NK-92 (cell line): Measurements from ENCODE around the gene MEIG1.
A peak's percentile ranks its signal among the peaks of the same experiment; 100 is the strongest.
"Not testable (repeated sequence)": the region's sequence is repeated elsewhere in the genome, so short reads cannot be mapped to it uniquely, and the experiment has no call there.

Source experiments
- DNase-seq: peaks from one replicate; lab custom pipeline; 2025; ENCODE audit not compliant: unreplicated experiment; lab: John Stamatoyannopoulos, UW

The MEIG1 gene

DNA sequence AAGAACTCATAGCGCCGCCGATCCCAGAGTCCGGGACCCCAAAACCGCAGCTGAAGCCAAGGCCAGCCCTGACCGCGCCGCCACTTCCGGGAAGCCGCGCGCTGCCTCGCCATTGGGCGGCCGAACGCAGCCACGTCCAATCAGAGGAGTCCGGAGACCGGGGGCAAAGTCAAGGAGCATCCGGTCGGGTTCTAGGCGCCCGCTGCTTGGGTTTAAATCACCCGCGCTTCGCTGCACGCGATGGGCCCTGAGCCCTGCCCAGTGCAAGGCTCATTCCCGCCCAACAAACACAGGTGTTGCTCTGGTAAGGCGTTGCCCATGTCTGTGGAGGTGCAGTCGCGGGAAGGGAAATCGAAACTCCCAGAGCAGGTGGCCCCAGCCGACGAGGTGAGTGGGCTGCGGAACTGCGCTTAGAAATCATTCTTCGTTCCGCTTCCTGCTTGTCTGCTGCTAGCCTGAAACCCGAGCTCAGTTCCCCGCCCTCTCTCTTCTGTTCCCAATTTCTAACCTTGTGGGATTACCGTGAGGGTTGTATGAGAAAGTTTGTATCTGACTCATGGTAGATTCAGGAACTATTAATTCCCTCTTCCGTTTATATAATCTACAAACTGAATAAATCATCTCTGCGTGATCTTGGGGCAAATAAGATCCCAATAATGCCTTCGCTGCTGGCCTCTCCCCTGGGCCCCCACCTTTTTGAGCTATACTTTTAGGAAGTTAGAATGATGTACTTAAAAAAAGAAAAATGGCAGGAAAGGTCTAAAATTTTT lies 5.0 kb upstream of the MEIG1 start, which contains the start of gene DCLRE1C:
DCLRE1C (minus strand) TSS at position 96 of the 770 bp plus-strand sequence; CDS start at position 10, 86 bp downstream.
- peak; percentile 56 for DNase-seq

DNA sequence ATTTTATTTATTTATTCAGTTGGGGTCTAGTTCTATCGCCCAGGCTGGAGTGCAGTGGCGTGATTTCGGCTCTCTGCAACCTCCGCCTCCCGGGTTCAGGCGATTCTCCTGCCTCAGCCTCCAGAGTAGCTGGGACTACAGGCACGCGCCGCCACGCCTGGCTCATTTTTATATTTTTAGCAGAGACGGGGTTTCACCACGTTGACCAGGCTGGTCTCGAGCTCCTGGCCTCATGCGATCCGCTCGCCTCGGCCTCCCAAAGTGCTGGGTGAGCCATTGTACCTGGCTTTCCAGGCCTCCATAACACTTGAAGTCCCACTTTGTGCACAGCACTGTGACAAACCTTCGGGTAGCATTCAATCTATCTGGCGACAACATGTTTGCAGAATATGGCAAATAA lies 4.3 kb upstream of the MEIG1 start:
- DNase-seq, result no peak

DNA sequence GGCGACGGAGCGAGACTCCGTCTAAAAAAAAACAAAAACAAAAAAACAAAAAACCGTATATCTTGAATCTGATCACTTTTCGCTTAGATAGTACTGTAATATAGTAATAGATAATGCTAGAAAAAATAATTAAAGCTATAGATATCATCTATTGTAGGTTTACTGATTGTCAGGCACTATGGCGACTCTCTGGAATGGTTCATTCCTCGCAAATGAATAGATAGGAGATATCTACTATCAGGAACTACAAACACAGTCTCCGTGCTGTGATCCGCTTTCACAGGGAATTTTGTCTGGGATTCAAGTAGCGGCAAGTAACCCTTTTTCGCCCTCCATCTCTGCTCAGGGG lies 342 bp upstream of the MEIG1 start:
- no peak for DNase-seq

DNA sequence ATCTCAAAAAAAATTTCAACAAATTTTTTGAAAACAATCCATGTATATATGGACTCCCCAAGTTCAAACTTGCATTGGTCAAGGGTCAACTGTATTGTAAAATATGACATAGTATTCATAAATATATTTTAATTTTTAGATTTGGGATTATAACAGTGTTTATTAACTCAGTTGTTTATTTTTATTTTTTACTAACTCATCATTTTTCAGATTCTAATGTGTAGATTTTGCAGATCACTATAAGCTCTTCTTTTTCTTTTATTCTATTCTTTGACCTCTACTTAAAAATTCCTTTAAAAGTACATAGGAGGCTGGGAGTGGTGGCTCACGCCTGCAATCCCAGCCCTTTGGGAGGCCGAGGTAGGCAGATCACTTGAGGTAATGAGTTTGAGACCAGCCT lies 8.7 kb downstream of the MEIG1 start:
- DNase-seq, result no peak

DNA sequence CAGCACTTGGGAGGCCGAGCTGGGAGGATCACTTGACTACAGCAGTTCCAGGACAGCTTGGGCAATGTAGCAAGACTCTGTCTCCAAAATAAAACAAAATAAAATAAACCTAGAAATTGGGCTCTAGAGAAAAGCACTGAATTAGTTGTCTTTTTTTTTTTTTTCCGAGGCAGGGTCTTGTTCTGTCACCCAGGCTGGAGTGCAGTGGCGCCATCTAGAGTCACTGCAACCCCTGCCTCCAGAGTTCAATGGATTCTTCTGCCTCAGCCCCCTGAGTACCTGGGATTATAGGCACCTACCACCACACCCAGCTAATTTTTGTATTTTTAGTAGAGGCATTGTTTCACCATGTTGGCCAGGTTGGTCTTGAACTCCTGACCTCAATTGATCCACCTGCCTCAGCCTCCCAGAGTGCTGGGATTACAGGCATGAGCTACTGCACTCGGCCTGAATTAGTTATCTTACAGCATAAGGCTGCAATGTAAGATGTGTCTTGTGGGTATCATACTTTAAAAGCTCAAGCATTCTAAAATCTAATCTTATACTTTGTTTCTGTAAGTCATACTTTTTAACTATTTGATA lies 12.8 kb downstream of the MEIG1 start:
- DNase-seq, result no peak

DNA sequence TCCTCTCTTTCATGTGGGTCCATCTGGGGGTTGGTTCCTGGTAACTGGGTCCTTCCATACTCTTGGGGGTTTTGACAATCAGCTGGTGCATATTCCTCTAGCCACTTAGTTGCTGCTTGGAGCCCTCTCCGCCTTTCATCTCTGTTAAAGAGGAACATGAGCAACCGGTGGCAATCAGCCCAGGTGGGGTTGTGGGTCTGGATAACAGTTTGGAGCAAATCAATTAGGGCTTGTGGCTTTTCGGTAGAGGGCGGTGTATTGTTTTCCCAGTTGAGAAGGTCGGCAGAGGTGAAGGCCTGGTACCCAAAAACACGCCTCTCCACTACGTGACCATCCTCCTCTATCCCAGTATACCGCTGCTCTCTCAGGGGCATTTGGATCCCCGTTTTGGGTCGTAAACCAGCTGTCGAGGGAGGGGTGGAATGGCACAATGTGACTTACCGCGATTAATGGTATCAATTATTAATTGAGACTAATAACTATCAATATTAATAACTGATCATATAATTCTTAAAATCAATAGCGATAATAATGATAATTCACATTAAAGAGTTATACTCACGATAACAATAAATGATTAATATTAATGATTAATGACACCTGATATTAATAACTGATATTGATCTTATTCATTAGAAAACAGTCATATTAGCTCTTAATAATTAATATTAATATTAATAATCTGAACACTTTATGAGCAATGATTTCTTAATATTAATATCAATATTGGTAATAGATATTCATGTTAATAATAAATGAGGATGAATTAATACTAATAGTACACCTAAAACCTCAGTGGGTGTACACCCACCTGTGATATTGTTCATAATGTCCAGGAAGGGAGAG lies 15.2 kb downstream of the MEIG1 start:
- DNase-seq, result not testable (repeated sequence)

DNA sequence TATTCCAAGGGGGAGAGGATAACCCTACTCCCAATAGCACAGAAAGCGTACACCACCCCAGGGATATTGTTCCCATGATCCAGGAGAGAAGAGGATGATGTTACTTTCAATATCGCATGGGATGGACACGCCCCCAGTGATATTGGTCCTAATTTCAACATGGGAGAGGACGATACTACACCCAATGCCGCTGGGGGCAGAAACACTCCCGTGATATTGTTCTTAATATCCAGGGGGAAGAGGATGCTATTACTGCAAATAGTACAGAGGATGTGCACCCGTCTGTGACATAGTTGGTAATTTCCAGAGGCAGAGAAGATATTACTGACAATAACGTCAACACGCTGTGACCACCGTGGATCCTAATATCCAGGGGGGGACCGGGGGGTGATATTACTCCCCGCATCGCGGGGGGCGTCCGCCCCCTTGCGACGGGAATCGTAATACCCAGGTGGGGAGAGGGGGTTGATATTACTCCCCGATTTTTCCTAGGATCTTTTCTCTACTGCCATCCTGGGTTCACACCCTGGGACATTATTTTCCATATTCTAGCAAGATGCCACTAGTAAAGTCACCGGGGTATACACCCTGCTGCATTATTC lies 16.6 kb downstream of the MEIG1 start:
- no peak for DNase-seq

DNA sequence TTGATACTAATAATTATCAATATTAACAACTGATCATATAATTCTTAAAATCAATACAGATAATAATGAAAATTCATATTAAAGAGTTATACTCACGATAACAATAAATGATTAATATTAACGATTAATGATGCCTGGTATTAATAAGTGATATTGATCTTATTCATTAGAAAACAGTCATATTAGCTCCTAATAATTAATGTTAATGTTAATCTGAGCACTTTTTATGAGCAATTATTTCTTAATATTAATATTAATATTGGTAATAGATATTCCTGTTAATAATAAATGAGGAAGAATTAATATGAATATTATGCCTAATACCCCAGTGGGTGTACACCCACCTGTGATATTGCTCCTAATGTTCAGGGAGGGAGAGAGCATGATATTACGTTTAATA lies 23.6 kb downstream of the MEIG1 start:
- DNase-seq, result no peak

DNA sequence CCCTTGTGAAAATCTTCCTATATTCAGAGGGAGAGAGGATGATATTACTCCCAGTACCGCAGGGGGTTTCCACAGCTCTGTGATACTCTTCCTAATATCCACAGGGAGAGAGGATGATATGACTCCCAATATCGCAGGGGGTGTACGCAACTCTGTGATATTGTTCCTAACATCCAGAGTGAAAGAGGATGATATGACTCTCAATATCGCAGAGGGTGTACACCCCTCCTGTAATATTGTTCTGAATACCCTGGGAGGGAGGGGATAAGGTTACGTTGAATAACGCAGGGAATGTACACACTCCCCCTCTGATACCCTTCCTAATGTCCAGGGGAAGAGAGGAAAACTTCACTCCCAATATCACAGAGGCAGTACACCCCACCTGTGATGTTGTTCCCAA lies 30.4 kb downstream of the MEIG1 start:
- DNase-seq, result not testable (repeated sequence)

DNA sequence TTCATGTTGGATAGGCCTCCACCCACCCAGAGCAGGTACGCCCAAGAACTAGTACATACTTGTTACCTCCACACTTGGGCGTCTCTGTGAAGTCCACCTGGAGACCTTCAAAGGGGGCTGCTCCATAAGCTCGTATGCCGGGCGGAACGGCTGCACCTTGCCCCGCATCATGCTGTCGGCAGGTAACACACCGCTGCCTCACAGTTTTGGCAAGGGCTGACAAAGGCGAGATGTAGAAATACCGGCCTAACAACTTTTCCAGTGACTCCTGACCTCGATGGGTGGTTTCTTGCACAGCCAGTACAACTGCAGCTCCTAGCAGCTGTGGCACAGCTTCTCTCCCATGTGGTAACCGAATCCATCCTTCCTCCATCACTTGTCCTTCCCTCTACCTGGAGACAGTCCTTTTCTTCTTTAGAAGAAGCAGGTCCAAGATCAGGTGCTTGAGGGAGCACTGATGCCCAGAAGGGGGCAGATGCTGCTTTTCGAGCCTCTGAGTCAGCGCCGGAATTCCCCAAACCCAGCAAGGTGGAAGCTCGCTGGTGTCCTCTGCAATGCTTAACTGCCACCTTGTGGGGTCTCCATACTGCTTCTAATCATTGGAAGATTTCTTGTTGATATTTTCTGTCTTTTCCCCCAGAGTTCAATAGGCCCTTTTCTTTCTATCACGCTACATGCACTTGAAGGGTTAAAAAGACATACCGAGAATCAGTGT lies 32.0 kb downstream of the MEIG1 start:
- DNase-seq, result not testable (repeated sequence)

DNA sequence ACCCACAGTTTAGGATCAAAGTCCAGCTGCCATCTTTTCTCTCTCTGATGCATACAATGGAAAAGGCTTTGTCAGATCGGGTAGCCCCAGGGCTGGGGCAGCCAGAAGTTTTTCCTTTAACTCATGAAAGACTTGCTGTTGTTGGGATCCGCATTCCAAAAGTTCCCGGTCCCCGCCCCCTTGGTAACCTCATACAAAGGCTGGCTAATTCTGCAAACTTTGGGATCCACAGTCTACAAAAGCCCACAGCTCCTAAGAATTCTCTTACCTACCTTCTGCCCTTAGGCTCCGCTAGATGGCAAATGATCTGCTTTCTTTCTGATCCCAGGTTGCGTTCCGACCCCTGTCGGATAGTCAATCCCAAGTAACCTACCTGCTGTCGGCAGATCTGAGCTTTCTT lies 33.1 kb downstream of the MEIG1 start:
- not testable (repeated sequence) for DNase-seq

DNA sequence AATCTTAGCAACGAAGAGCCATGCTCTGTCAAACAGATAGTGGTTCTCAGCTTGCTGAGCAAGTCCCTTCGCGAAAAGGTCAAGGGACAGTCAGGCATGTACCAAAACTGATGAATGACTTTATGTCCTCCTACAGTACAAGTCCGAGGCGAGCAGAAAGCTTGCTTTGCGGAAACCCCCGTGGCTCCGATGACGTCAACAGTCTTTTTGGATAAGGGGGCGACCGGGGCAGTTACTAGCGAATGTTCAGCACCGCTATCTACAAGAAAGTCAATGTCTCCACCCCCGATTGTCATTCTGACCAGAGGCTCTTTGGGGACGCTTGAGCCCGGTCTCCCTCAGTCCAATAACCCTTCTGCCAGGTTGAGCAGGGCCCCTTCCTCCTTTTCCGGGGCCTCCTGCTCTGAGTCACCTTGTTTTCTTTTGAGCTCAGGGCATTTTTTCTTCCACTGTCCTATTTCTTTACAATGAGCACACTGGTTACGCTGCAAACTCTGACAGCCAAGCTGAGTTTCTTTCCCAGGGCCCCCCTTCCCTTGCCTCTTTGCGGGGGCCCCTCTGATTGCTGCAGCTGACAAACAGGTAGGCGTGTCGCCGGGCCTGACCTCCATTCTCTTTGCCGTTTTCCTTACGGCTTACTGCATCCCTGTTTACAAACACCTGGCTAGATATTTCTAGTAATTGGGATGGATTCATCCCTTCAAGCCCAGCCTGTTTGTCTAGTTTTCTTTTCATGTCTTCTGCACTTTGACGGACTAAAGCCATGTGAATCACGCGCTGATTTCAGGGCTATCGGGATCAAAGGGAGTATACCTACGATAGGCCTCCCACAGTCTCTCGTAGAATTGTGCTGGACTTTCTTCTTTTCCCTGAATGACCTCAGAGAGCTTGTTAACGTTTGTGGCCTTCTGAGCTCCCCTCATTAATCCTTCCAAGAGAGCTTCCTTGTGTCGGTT lies 34.6 kb downstream of the MEIG1 start:
- not testable (repeated sequence) for DNase-seq

DNA sequence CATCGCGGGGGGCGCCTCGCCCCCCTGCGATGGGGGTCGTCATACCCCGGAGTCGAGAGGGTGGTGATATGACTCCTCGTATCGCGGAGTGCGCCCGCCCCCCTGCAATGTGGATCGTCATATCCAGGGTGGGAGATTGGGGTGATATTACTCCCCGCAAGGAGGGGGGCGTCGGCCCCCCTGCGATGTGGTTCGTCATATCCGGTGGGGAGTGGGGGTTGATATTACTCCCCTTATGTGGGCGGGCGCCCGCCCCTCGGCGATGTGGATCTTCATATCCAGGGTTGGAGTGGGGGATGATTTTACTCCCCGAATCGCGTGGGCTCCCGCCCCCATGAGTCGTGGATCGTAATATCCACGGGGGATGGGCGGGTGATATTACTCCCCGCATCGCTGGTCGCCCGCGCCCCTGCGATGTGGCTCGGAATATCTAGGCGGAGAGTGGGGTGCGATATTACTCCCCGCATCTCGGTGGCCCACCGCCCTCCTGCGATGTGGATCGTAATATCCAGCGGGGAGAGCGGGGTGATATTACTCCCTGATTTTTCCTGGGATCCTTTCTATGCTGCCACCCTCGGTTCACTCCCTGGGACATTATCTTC lies 36.9 kb downstream of the MEIG1 start:
- no peak for DNase-seq

DNA sequence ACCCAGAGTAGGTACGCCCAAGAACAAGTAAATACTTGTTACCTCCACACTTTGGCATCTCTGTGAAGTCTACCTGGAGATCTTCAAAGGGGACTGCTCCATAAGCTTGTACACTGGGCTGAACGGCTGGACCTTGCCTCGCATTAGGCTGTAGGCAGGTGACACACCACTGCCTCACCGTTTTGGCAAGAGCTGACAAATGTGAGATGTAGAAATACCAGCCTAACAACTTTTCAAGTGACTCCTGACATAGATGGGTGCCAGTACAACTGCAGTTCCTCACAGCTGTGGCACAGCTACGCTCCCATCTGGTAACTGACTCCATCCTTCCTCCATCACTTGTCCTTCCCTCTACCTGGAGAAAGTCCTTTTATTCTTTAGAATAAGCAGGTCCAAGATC lies 54.3 kb downstream of the MEIG1 start:
- DNase-seq, result not testable (repeated sequence)

DNA sequence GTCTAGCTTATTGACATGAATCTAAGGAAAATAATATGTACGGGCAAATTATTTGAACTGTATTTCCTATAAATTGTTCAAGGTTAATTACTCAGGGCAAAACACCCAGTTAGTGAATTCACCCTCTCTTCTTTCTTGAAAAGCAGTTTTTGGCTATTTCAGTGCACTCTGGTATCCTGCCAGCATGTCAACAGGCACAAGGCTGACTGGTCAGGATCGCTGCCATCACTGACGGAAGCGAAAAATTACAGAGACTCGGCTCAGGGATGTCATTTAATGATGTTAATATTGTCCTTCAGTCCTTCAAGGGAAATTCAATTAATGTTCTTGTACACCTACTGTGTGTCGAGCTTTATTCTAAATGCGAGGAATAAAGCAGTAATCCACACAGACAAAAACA lies 56.3 kb downstream of the MEIG1 start:
- no peak for DNase-seq

DNA sequence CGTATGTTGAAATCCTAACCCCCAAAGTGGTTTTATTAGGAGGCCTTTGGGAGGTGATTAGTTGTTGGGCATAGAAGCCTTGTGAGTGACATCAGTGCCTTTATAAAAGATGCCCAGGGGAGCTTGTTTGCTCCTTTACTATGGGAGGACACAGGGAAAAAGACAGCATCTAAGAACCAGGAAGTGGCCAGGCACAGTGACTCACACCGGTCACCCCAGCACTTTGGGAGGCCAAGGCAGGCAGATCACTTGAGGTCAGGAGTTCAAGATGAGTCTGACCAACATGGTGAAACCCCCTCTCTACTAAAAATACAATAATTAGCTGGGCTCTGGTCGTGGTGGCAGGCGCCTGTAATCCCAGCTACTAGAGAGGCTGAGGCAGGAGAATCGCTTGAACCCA lies 61.8 kb downstream of the MEIG1 start:
- DNase-seq, result not testable (repeated sequence)
